NCI-H774 (cell line): ENCODE results near the gene ATP11B.

Experiments used
- DNase-seq: peaks from one replicate; lab custom pipeline; 2025; lab: John Stamatoyannopoulos, UW

ATP11B gene

GRCh38 chr3:182792901-182793662 lies at the start of gene ATP11B:
Gene ATP11B (plus strand): TSS chr3:182793504. CDS start chr3:182793760, 256 bp downstream.
- peak; percentile 83 for DNase-seq

- DNase-seq, result no peak
Observed at GRCh38 chr3:182746959-182747358, 46.3 kb upstream of the ATP11B start.

- DNase-seq, result no peak
Observed at GRCh38 chr3:182755308-182755707, 38.0 kb upstream of the ATP11B start.

GRCh38 chr3:182755712-182756111 lies 37.6 kb upstream of the ATP11B start:
- no peak for DNase-seq

GRCh38 chr3:182760576-182761164 lies 32.6 kb upstream of the ATP11B start:
- no peak for DNase-seq

GRCh38 chr3:182763896-182764295 lies 29.4 kb upstream of the ATP11B start:
- no peak for DNase-seq

GRCh38 chr3:182765287-182765686 lies 28.0 kb upstream of the ATP11B start:
- no peak for DNase-seq

GRCh38 chr3:182766099-182766498 lies 27.2 kb upstream of the ATP11B start:
- DNase-seq, result no peak

GRCh38 chr3:182768413-182768812 lies 24.9 kb upstream of the ATP11B start:
- no peak for DNase-seq

- no peak for DNase-seq
Observed at GRCh38 chr3:182769673-182770072, 23.6 kb upstream of the ATP11B start.

GRCh38 chr3:182782149-182782548 lies 11.2 kb upstream of the ATP11B start:
- DNase-seq, result no peak

GRCh38 chr3:182783106-182783505 lies 10.2 kb upstream of the ATP11B start:
- no peak for DNase-seq

- no peak for DNase-seq
Observed at GRCh38 chr3:182784542-182784941, 8.8 kb upstream of the ATP11B start.

GRCh38 chr3:182785142-182785541 lies 8.2 kb upstream of the ATP11B start:
- DNase-seq, result no peak

- no peak for DNase-seq
Observed at GRCh38 chr3:182785756-182786155, 7.5 kb upstream of the ATP11B start.

- DNase-seq, result no peak
Observed at GRCh38 chr3:182786564-182787196, 6.6 kb upstream of the ATP11B start.

- no peak for DNase-seq
Observed at GRCh38 chr3:182787302-182788036, 5.8 kb upstream of the ATP11B start.

GRCh38 chr3:182789371-182789770 lies 3.9 kb upstream of the ATP11B start:
- no peak for DNase-seq

GRCh38 chr3:182790612-182791011 lies 2.7 kb upstream of the ATP11B start:
- no peak for DNase-seq

- no peak for DNase-seq
Observed at GRCh38 chr3:182793663-182794454, 555 bp downstream of the ATP11B start.

GRCh38 chr3:182794455-182795388 lies 1.4 kb downstream of the ATP11B start:
- no peak for DNase-seq
